HG03196 (cell line): ENCODE data around the gene ZMYND8.
"Not testable (repeated sequence)": the region's sequence is repeated elsewhere in the genome, so short reads cannot be mapped to it uniquely, and the experiment has no call there.

Experiments
- ATAC-seq: cut with Tn5 transposase; IDR thresholded peaks from one replicate; pipeline ENCODE4 v1.9.1; 2021; ENCODE audit not compliant: unreplicated experiment

The ZMYND8 gene

GRCh38 chr20:47370850-47371782 lies 14.6 kb upstream of the ZMYND8 start:
- ATAC-seq = no peak

GRCh38 chr20:47370214-47370613 lies 13.7 kb upstream of the ZMYND8 start:
- ATAC-seq = no peak

- no peak for ATAC-seq
Measured at GRCh38 chr20:47368301-47368700, 11.8 kb upstream of the ZMYND8 start.

- ATAC-seq = not testable (repeated sequence)
Measured at GRCh38 chr20:47366301-47366700, 9.8 kb upstream of the ZMYND8 start.

GRCh38 chr20:47365023-47365764 lies 8.7 kb upstream of the ZMYND8 start:
- ATAC-seq = no peak

GRCh38 chr20:47362361-47363219 lies 6.1 kb upstream of the ZMYND8 start:
- no peak for ATAC-seq

- ATAC-seq = no peak
Measured at GRCh38 chr20:47361057-47361915, 4.8 kb upstream of the ZMYND8 start.

GRCh38 chr20:47360297-47361056 lies 4.0 kb upstream of the ZMYND8 start:
- no peak for ATAC-seq

GRCh38 chr20:47359530-47360296 lies 3.2 kb upstream of the ZMYND8 start:
- no peak for ATAC-seq

- ATAC-seq = no peak
Measured at GRCh38 chr20:47358672-47359529, 2.4 kb upstream of the ZMYND8 start.

- ATAC-seq = no peak
Measured at GRCh38 chr20:47358039-47358671, 1.7 kb upstream of the ZMYND8 start.

- ATAC-seq = peak; percentile 43
Measured at GRCh38 chr20:47357296-47358038, 968 bp upstream of the ZMYND8 start.

GRCh38 chr20:47356220-47356525 lies 326 bp downstream of the ZMYND8 start:
- no peak for ATAC-seq

- no peak for ATAC-seq
Measured at GRCh38 chr20:47355489-47356219, 845 bp downstream of the ZMYND8 start.

GRCh38 chr20:47354714-47355488 lies 1.6 kb downstream of the ZMYND8 start:
- ATAC-seq = no peak

GRCh38 chr20:47354464-47354713 lies 2.1 kb downstream of the ZMYND8 start:
- ATAC-seq = no peak
